A549 (cell line): ENCODE results near the gene TRERF1. TPM values are rescaled to one million over a fixed set of nuclear protein-coding genes. Genes with fewer than 3 reads are reported as not detected.

Source experiments
- ATAC-seq, 2 experiments: fragments of 200-7000 bp in 1 of 2; fragments of >200 bp in 1 of 2; cut with Nextera tagmentation in 1 of 2; cut with Tn5 transposase in 1 of 2; 3 replicates each; pipeline versions ENCODE4 v1.8.0 to v1.9.1; 2018 to 2020; ENCODE audit warnings: mild to moderate bottlenecking in 1 of 2, moderate library complexity in 1 of 2
- CTCF ChIA-PET: fragments of 300-600 bp; sonication (Branson Sonifier 250); formaldehyde crosslinking; extraction: SDS; loops from one replicate; lab custom pipeline; 2021; ENCODE audit warnings: antibody characterized with exemption, inconsistent platforms; lab: Yijun Ruan, JAX
- POLR2A ChIA-PET: fragments of 350-600 bp; formaldehyde crosslinking; extraction: SDS; loops from one replicate; lab custom pipeline; 2021; ENCODE audit warnings: antibody characterized with exemption, inconsistent platforms; lab: Yijun Ruan, JAX
- DNase-seq, 2 experiments: peaks; one replicate each; pipeline versions ENCODE4 v3.0.0 to v3.0.0-alpha.2; 2011 to 2016; ENCODE audit warnings: low read depth in 1 of 2, low spot score in 1 of 2
- FAIRE-seq: peaks from 2 replicates; lab custom pipeline; 2011; peaks lifted over from hg19 to GRCh38; lab: Jason Lieb, UNC
- H3K27ac ChIP-seq, 2 experiments: fragments of >200 bp; sonication (Bioruptor Twin); formaldehyde crosslinking; 3 replicates each; pipeline ENCODE4 v1.5.1; 2016 to 2017
- H3K4me1 ChIP-seq: fragments of >200 bp; sonication (Bioruptor Twin); formaldehyde crosslinking; 3 replicates; pipeline ENCODE4 v1.6.1; 2016
- H3K4me2 ChIP-seq: fragments of >200 bp; sonication (Bioruptor Twin); formaldehyde crosslinking; 3 replicates; pipeline ENCODE4 v1.6.1; 2016
- H3K4me3 ChIP-seq: fragments of >200 bp; sonication (Bioruptor Twin); formaldehyde crosslinking; 3 replicates; pipeline ENCODE4 v1.5.1; 2016
- H3K9me3 ChIP-seq: fragments of >200 bp; sonication (Bioruptor Twin); formaldehyde crosslinking; 3 replicates; pipeline ENCODE4 v1.6.1; 2016
- BCL3 ChIP-seq: fragments of >200 bp; sonication (Bioruptor Twin); formaldehyde crosslinking; IDR thresholded peaks from 3 replicates; pipeline ENCODE4 v1.6.1; 2016
- BHLHE40 ChIP-seq: IDR thresholded peaks from 2 replicates; pipeline ENCODE4 v1.6.1; 2012; ENCODE audit warnings: low read depth, low read length, inconsistent platforms
- CBX8 ChIP-seq: fragments of 200-600 bp; sonication (generic); IDR thresholded peaks from 2 replicates; pipeline ENCODE4 v1.6.1; 2016
- CHD2 ChIP-seq: fragments of 150-350 bp; IDR thresholded peaks from 2 replicates; pipeline ENCODE4 v1.6.1; 2014; ENCODE audit warnings: low read length; ENCODE audit not compliant: partially characterized antibody
- E2F6 ChIP-seq: IDR thresholded peaks from 2 replicates; pipeline ENCODE4 v1.6.1; 2012; ENCODE audit warnings: low read depth, borderline replicate concordance
- EHF ChIP-seq: fragments of 250-450 bp; sonication (Bioruptor Pico); IDR thresholded peaks from 2 replicates; pipeline ENCODE4 v1.5.0; 2020; ENCODE audit warnings: mild to moderate bottlenecking
- ELK1 ChIP-seq: fragments of 150-350 bp; IDR thresholded peaks from 2 replicates; pipeline ENCODE4 v1.6.1; 2014; ENCODE audit warnings: low read depth, mild to moderate bottlenecking, low read length
- EP300 ChIP-seq, 2 experiments: fragments of >200 bp; sonication (Bioruptor Twin); formaldehyde crosslinking; IDR thresholded peaks; 2 replicates in 1 of 2; 3 replicates in 1 of 2; pipeline ENCODE4 v1.6.1; 2016 to 2017
- ESRRA ChIP-seq: fragments of 150-350 bp; IDR thresholded peaks from 2 replicates; pipeline ENCODE4 v1.6.1; 2014; ENCODE audit warnings: mild to moderate bottlenecking, low read length, borderline replicate concordance
- FOSB ChIP-seq: fragments of 250-450 bp; sonication (Bioruptor Pico); IDR thresholded peaks from 2 replicates; pipeline ENCODE4 v1.5.0; 2020; ENCODE audit warnings: mild to moderate bottlenecking, moderate library complexity
- FOSL2 ChIP-seq, 2 experiments: fragments of 450-650 bp in 1 of 2; fragments of >200 bp in 1 of 2; sonication (Bioruptor Twin) in 1 of 2; formaldehyde crosslinking; IDR thresholded peaks; 2 replicates each; pipeline versions ENCODE4 v1.5.0 to v1.6.1; 2016 to 2020; ENCODE audit warnings: mild to moderate bottlenecking in 1 of 2, moderate library complexity in 1 of 2
- FOXS1 ChIP-seq: fragments of 250-450 bp; sonication (Bioruptor Pico); IDR thresholded peaks from 2 replicates; pipeline ENCODE4 v1.5.0; 2020; ENCODE audit warnings: mild to moderate bottlenecking, moderate library complexity
- GATA3 ChIP-seq: IDR thresholded peaks from 2 replicates; pipeline ENCODE4 v1.6.1; 2012; ENCODE audit warnings: borderline replicate concordance
- HEYL ChIP-seq: fragments of 250-450 bp; sonication (Bioruptor Pico); IDR thresholded peaks from 2 replicates; pipeline ENCODE4 v1.8.0; 2021; ENCODE audit warnings: mild to moderate bottlenecking, moderate library complexity
- HMGXB4 ChIP-seq: fragments of 250-450 bp; sonication (Bioruptor Pico); IDR thresholded peaks from 2 replicates; pipeline ENCODE4 v1.5.0; 2021; ENCODE audit warnings: mild to moderate bottlenecking, moderate library complexity, borderline replicate concordance
- HOXB13 ChIP-seq: fragments of 250-450 bp; sonication (Bioruptor Pico); IDR thresholded peaks from 2 replicates; pipeline ENCODE4 v1.5.0; 2020; ENCODE audit warnings: low read depth, mild to moderate bottlenecking, moderate library complexity
- HOXB5 ChIP-seq: fragments of 250-450 bp; sonication (Bioruptor Pico); IDR thresholded peaks from 2 replicates; pipeline ENCODE4 v1.5.0; 2020; ENCODE audit warnings: mild to moderate bottlenecking, moderate library complexity
- JUN ChIP-seq, 2 experiments: fragments of >200 bp; sonication (Bioruptor Twin); formaldehyde crosslinking; IDR thresholded peaks; 2 replicates in 1 of 2; 3 replicates in 1 of 2; pipeline ENCODE4 v1.6.1; 2016 to 2017
- JUNB ChIP-seq: fragments of >200 bp; sonication (Bioruptor Twin); formaldehyde crosslinking; IDR thresholded peaks from 2 replicates; pipeline ENCODE4 v1.6.1; 2016
- KDM1A ChIP-seq: fragments of 200-600 bp; sonication (generic); IDR thresholded peaks from 2 replicates; pipeline ENCODE4 v1.6.1; 2016; ENCODE audit warnings: low read depth, mild to moderate bottlenecking
- MAFK ChIP-seq: fragments of 450-650 bp; IDR thresholded peaks from 2 replicates; pipeline ENCODE4 v1.6.1; 2014; ENCODE audit not compliant: partially characterized antibody
- MAZ ChIP-seq: fragments of 150-350 bp; IDR thresholded peaks from 2 replicates; pipeline ENCODE4 v1.6.1; 2014; ENCODE audit warnings: antibody characterized with exemption, low read depth, low read length, borderline replicate concordance
- PBX3 ChIP-seq: IDR thresholded peaks from 2 replicates; pipeline ENCODE4 v1.6.1; 2012
- RAD21 ChIP-seq, 2 experiments: fragments of >200 bp in 1 of 2; sonication (Bioruptor Twin) in 1 of 2; formaldehyde crosslinking in 1 of 2; IDR thresholded peaks in 1 of 2; conservative IDR thresholded peaks in 1 of 2; 2 replicates in 1 of 2; 3 replicates in 1 of 2; pipeline ENCODE4 v1.6.1; 2012 to 2018; ENCODE audit warnings: inconsistent platforms in 1 of 2
- RFX5 ChIP-seq: fragments of 450-650 bp; IDR thresholded peaks from 2 replicates; pipeline ENCODE4 v1.7.1; 2014; ENCODE audit warnings: antibody characterized with exemption, mild to moderate bottlenecking, moderate library complexity
- RNF2 ChIP-seq: fragments of 200-600 bp; sonication (generic); IDR thresholded peaks from 2 replicates; pipeline ENCODE4 v1.6.1; 2016; ENCODE audit warnings: low read depth, mild to moderate bottlenecking, antibody characterized with exemption, moderate library complexity, borderline replicate concordance
- TFCP2L1 ChIP-seq: fragments of 250-450 bp; sonication (Bioruptor Pico); IDR thresholded peaks from 2 replicates; pipeline ENCODE4 v1.5.0; 2021; ENCODE audit warnings: mild to moderate bottlenecking
- TP53 ChIP-seq: fragments of 250-450 bp; sonication (Bioruptor Pico); IDR thresholded peaks from 2 replicates; pipeline ENCODE4 v1.5.0; 2021; ENCODE audit warnings: mild to moderate bottlenecking, moderate library complexity
- ZC3H11A ChIP-seq: fragments of 450-650 bp; IDR thresholded peaks from 2 replicates; pipeline ENCODE4 v1.6.1; 2014; ENCODE audit warnings: antibody characterized with exemption, mild to moderate bottlenecking
- WGBS: methylation state at CpG from one replicate; pipeline ENCODE4 v1.1.6; 2017; ENCODE audit errors: missing lambda C conversion rate; 5-methylcytosine and 5-hydroxymethylcytosine counted together
- polyA plus RNA-seq, 4 experiments: library from polyadenylated mRNA; depleted of rRNA in 3 of 4; stranded (reverse); fragments of >200 nt; fragmentation: RNase III in 1 of 4; extraction: RNeasy Plus Mini Kit Qiagen cat#74134 plus additional on column Dnase treatment in 1 of 4; gene quantifications; 2 replicates in 3 of 4; 3 replicates in 1 of 4; pipeline ENCODE4 v1.2.3, GENCODE V29; 2011 to 2017

Gene TRERF1
- polyA plus RNA-seq, 2 of the 4 experiments (the other 2 are of a cell fraction) = 2.4 to 3.5 TPM

- H3K4me3 ChIP-seq = no peak overlapping the region
- no peak for TF ChIP-seq ESRRA
- no peak for TF ChIP-seq HEYL
- TF ChIP-seq EHF (CRISPR knock-in tag) = no peak
- no peak for TF ChIP-seq HOXB5 (CRISPR knock-in tag)
- no peak for TF ChIP-seq HOXB13 (CRISPR knock-in tag)
- no peak for TF ChIP-seq KDM1A
- no peak for TF ChIP-seq ELK1
- no peak for TF ChIP-seq ZC3H11A
- TF ChIP-seq PBX3 = no peak
- TF ChIP-seq MAZ = no peak
- no peak for TF ChIP-seq TP53 (CRISPR knock-in tag)
- CTCF ChIA-PET = interaction anchor here (0.6 kb wide), 1 partner anchor 534 kb away, joined by 3 read pairs; no protein-coding TSS in a partner anchor
- ATAC-seq (no peak), FAIRE-seq (no peak), DNase-seq (no peak)
- 0 out of 6 replicates have a peak overlapping the region, but pooled peaks of 1 of the 2 experiments have one; percentile 4 for H3K27ac ChIP-seq
- H3K4me1 ChIP-seq = peaks cover 26% of the 10 kb centered on the region
- POLR2A ChIA-PET = no interaction called here
- H3K4me2 ChIP-seq = peak overlapping the region; percentile 59; the same call in 1 of the 3 replicates
- H3K9me3 ChIP-seq = no peaks in the 10 kb centered on the region
- 99% methylated on average over 6 of the region's 6 CpGs for WGBS
Observed at GRCh38 chr6:42340511-42340910, 111.2 kb downstream of the TRERF1 start.

GRCh38 chr6:42339991-42340401 lies 111.7 kb downstream of the TRERF1 start:
- CTCF ChIA-PET = interaction anchor here (0.6 kb wide), 1 partner anchor 535 kb away, joined by 3 read pairs; no protein-coding TSS in a partner anchor
- FAIRE-seq (no peak), ATAC-seq (no peak), DNase-seq (no peak)
- Histone ChIP-seq H3K9me3 (no peaks in the 10 kb centered on the region), H3K4me1 (peaks cover 26% of the 10 kb centered on the region), H3K4me3 (no peak overlapping the region), H3K4me2 (peak overlapping the region; percentile 59), H3K27ac (peak overlapping the region; percentile 48 to 83; a peak in 3 of 6 replicates)
- POLR2A ChIA-PET = no interaction called here
- TF ChIP-seq TFCP2L1 = no peak
- TF ChIP-seq CHD2 = no peak
- no peak for TF ChIP-seq BHLHE40
- no peak for TF ChIP-seq GATA3
- WGBS = 89% methylated on average over 2 of the region's 2 CpGs

- Histone ChIP-seq H3K4me3 (no peak overlapping the region), H3K4me2 (peak overlapping the region; percentile 59), H3K9me3 (no peaks in the 10 kb centered on the region), H3K27ac (peak overlapping the region; percentile 48 to 83), H3K4me1 (peaks cover 26% of the 10 kb centered on the region)
- POLR2A ChIA-PET = interaction anchor here (0.5 kb wide), 1 partner anchor 1055 kb away, joined by 3 read pairs; no protein-coding TSS in a partner anchor
- ATAC-seq (peak; percentile 93), DNase-seq (peak; percentile 75 to 82), FAIRE-seq (no peak)
- CTCF ChIA-PET = interaction anchor here (1.0 to 2.0 kb wide), 3 partner anchors 9 to 25 kb away, joined by 3 to 6 read pairs (median 5); no protein-coding TSS in a partner anchor
- WGBS = 7% methylated on average over 7 of the region's 7 CpGs
- no peak for TF ChIP-seq RNF2
- no peak; a peak in 1 of 5 replicates for TF ChIP-seq EP300 (IDR thresholded peaks at IDR 0.05)
- peak; percentile 55; the same call in 1 of the 2 replicates for TF ChIP-seq GATA3
- TF ChIP-seq JUN (IDR thresholded peaks at IDR 0.05) = 0 out of 5 replicates have a peak, but pooled peaks of 1 of the 2 experiments have one; percentile 47
- TF ChIP-seq HMGXB4 (CRISPR knock-in tag) = no peak
- TF ChIP-seq E2F6 = peak; percentile 71
- TF ChIP-seq FOSL2 (IDR thresholded peaks at IDR 0.05) = peak; percentile 48
- peak; percentile 80 for TF ChIP-seq FOSL2 (CRISPR knock-in tag; IDR thresholded peaks at IDR 0.05)
- TF ChIP-seq CBX8 = no peak
- no peak for TF ChIP-seq FOXS1
- TF ChIP-seq RFX5 = no peak
- no peak for TF ChIP-seq BCL3
- TF ChIP-seq HEYL = no peak
- peak; percentile 59 for TF ChIP-seq MAFK
- no peak for TF ChIP-seq EHF (CRISPR knock-in tag)
- TF ChIP-seq FOSB (CRISPR knock-in tag) = no peak
- TF ChIP-seq BHLHE40 = peak; percentile 59; the same call in 1 of the 2 replicates
- peak; percentile 63 for TF ChIP-seq JUNB
- peak; percentile 15 to 17; a peak in 1 of 5 replicates for TF ChIP-seq RAD21 (conservative IDR thresholded peaks at IDR 0.05 in 1 of 2, IDR thresholded peaks at IDR 0.05 in 1 of 2)
Observed at GRCh38 chr6:42338744-42339222, 112.9 kb downstream of the TRERF1 start.
